GM12878 (cell line): ENCODE measurements around the gene ACE. TPM values are rescaled to one million over a fixed set of nuclear protein-coding genes. Genes with fewer than 3 reads are reported as not detected.

ENCODE experiments used
- ATF2 ChIP-seq: IDR thresholded peaks from 2 replicates; pipeline ENCODE4 v1.6.1; 2012; ENCODE audit warnings: low read length, inconsistent platforms
- CUX1 ChIP-seq: IDR thresholded peaks from 2 replicates; pipeline ENCODE4 v1.6.1; 2012; ENCODE audit warnings: improper control_type of control experiment, low read depth, low read length; ENCODE audit not compliant: insufficient replicate concordance
- FOXM1 ChIP-seq: IDR thresholded peaks from 2 replicates; pipeline ENCODE4 v1.6.1; 2012; ENCODE audit warnings: low read depth, mild to moderate bottlenecking, inconsistent platforms, low read length, moderate library complexity
- ZBTB4 ChIP-seq: fragments of 450-650 bp; formaldehyde crosslinking; IDR thresholded peaks from 2 replicates; pipeline ENCODE4 v1.4.0; 2022; ENCODE audit warnings: mild to moderate bottlenecking, moderate library complexity
- polyA plus RNA-seq, 11 experiments: library from polyadenylated mRNA; depleted of rRNA in 4 of 11; unstranded in 6 of 11; stranded (reverse) in 5 of 11; fragments of >200 nt; fragmentation: Nextera tagmentation in 4 of 11; fragmentation: Illumina TruSeq in 1 of 11; extraction: Ambion mirVana in 4 of 11; extraction: Trizol in 1 of 11; gene quantifications; 1 replicate in 1 of 11; 2 replicates in 10 of 11; pipeline versions ENCODE4 v1.2.1 to v1.2.3, GENCODE V29; 2011 to 2016; ENCODE audit warnings: inconsistent platforms in 2 of 11, missing spikeins in 2 of 11, low read depth in 1 of 11
- total RNA-seq, 4 experiments: library from RNA; depleted of rRNA in 3 of 4; stranded (reverse); fragments of >200 nt in 3 of 4; fragmentation: Illumina TruSeq in 1 of 4; extraction: Trizol in 1 of 4; gene quantifications; 2 replicates each; pipeline versions ENCODE4 v1.2.1 to v1.2.3, GENCODE V29; 2013 to 2021

Gene ACE
- total and polyA plus RNA-seq, 10 of the 15 experiments (the other 5 are each of a cell fraction or from before 2014, with no cell fraction given): 0.46 TPM; not detected in 9

- TF ChIP-seq ATF2 (no peak), ZBTB4 (CRISPR knock-in tag) (no peak), CUX1 (no peak), FOXM1 (no peak)
Observed at GRCh38 chr17:63495491-63495890, 18.6 kb downstream of the ACE start (continued).
